NCI-H524 treated with DMSO at 0.1 percent for 48 hours (cell line): ENCODE results near the gene RBFOX2.

Experiments used
- DNase-seq: peaks from one replicate; lab custom pipeline; 2025; lab: John Stamatoyannopoulos, UW

Gene RBFOX2

DNA sequence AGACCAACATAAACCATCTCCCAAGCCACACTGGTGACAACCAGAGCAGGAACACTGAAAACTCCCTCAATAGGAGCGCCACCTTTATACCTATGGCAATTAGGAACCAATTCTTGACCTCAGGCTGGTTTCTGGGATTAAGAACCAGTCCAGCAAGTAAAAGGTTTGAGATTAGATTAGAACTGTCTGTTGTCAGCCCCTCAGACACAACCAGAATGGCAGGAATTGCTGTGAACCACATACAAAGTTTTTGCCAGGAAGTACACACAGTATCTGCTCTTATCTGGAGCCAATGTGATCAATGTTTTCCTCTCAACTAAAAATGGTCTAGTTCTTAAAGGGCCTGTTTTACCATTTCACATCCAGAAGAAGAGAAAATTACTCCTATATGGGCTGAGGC is 55.2 kb downstream of the RBFOX2 start:
- DNase-seq: no peak

DNA sequence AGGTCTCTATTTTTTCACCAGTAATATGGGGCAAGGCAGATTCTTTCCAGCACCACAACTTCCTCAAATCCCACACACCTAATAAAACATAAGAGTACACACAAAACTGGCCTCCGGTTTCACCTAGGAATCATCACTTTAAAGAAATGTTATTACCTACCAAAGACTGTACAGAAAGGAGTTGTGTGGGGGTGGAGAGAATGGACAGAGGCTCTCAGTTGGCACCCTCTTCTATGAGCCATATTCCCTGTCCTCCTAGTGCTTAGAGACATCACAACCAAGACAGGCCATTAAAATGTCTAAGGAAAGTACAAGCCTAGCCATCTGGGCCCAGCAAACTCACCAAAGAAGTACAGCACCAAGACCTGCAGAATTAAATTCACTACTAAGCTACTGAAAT is 56.1 kb downstream of the RBFOX2 start:
- DNase-seq: no peak

DNA sequence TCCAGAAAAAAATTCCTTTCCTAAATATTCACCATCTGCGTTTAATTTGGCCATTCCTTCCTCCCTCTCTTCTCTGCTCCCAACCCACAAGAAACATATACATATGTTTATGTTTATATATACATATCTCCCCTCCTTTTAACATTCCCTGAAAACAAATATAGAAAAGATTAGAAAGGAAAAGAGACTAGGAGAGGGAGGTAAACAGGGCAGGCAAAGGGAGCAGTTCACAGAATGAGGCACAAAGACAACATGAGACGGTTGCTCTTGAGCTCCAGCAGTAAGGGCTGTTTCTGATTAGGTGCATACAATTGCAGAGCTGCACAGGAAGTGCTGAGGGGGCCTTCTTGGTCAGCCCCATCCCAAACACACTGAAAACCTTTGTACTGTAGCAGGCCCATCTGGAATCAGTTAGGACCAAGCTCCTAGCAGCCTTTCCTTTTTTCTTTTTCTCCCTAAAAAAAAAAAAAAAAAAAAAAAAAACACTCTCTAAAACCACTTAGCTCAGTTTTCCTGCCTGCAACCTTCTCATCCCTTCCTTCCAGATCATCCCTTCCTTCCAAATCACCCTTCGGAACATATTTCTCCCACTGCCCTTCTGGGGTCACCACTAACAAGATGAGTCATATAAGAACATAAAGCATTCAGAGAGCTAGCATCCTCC is 57.0 kb downstream of the RBFOX2 start:
- DNase-seq: no peak

DNA sequence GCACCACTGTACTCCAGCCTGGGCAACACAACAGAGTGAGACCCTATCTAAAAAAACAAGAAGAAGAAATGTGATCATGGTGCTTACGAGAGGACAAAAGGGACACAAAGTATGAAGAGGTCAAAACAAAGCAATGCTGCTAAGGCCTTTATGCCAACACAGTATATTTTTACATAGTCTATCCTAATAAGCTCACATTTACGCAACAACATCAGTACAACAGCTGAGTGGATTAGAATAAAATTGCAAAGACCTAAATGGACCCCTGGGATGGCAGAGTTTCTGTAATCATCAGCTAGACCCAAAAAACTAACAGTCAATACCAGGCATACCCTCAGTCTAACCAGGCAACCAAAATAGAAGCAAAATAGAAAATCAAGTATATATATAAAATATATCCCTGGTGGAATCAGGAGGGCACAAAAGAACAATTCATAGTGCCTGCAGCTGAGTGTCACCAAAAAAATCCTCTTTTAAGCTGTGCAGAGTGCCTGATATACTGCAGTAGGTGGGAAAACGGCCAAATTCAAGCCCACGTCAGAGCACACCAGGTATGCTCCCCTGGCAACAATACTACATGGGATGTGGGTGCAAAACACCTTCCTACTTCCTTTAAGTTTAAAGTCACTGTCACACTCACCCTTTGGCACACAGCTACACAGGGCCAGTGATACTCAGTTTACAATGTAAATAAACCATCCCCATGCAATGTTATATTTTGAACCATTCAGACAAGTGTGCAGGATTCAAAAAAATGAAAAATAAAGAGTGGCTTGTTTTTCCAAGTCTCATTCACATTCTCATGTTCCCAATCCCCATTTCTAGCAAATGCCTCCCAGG is 57.8 kb downstream of the RBFOX2 start:
- DNase-seq: no peak

DNA sequence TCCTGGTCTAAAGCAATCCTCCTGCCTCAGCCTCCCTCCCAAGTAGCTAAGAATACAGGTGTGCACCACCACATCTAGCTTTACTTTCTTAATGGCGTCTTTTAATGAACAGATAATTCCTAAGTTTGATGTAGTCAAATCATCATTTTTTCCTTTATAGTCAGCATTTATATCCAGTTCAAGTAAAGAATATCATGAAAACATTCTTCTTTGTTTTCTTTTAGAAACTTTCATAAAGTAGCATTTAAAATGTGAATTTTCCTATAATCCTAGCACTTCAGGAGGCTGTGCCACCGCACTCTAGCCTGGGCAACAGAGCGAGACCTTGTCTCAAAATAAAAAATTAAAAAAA is 61.6 kb downstream of the RBFOX2 start:
- DNase-seq: no peak

DNA sequence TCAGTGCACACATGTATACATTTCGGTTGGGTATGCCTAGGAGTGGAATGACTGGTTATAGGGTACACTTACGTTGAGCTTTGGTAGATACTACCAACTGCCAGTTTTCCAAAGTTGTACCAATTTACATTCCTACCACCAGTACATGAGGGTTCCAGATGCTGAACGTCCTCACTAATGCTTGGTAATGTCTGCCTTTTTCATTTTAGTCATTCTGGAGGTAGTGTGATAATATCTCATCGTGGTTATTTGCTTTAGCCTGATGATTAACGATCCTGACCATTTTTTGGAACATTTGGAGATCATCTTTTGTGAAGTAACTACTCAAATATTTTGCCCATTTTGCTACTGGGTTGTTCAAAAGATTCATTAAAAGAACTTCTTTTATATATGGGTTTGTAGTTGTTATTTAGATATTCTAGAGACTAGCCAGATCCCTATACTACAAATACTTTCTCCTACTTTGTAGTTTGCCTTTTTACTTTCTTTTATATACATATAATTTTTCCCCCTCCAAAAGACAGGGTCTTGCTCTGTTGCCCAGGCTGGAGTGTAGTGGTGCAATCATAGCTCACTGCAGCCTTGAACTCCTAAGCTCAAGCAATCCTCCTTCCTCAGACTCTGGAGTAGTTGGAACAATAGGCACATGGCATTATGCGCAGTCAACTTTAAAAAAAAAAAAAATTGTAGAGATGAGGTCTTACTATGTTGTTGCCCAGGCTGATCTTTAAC is 62.1 kb downstream of the RBFOX2 start:
- no peak for DNase-seq

DNA sequence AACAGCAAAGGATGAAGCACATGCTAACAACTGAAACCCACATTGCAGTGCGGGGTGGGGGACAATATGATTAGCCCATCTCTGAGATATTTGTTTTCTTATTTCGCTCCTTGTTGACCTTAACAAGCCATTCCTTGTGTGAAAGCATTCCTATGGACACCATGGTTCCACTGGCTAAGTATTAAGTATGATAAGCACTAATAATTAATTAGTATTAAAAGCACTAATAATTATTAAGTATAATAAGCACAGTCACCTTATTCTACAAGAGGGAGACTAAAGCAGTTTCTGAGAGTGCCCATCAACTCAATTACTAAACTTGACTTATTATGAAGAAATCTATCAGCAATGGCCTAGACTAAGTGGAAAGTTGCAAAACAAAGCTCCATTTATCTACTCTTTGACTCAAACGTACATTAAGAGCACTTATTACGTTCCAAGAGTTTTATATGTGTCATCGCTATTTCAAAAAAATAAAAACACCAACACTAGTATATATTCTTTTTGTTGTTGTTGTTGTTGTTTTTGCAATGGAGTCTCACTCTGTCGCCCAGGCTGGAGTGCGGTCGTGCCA is 65.3 kb downstream of the RBFOX2 start:
- no peak for DNase-seq

DNA sequence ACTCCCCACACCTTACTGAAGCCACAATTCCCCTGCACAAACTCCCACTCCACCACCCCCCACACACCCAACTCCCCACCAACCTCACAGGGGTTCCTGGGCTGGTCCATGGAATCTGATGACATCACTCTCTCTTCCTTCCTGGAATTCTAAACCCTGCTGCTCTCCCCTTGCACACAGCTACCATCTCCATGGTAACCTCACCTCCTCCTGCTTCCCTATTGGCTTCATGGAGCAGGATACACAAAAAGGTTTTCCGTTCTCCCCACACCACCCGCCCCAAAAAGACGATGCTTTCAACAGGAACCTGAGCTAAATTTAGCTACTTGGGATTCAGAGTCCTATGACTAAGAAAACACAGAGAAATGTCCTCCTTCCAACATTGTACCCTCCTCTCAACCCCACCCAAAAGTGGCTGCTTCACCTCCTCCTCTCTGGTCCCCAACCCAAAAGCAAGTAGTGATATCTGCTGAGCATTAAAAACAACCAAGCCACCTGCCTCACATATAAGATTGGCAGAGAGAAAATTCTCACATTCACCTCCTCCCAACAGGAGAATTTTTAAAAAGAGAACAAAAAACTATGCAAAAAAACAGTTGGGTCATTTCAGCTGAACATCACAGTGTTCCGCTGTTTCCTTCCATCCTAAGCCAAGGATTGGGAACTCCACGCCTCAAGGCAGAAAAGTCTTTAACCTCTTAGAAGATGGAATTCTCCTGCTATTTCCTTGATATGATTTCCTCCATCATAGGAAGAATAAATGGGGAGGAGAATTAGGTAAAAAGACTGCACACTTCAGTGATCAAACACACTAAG is 66.9 kb downstream of the RBFOX2 start:
- DNase-seq: no peak

DNA sequence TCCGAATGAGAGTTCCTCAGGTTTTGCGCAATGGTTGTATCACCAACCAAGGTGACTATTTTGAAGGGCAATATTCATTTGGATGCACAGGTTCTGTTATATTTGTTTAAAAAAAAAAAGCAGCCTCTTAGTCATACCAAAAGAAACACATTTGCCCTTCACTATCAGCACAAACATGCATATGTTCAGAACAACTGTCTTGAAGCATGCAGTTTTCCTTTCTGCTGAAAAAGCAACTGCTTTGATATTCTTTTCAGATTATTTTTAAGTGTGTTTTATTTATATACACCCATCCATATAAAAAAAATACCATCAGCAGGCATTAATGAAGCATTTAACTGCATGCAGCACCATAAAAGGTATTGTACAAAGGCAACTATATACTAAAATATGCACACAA is 67.8 kb downstream of the RBFOX2 start:
- no peak for DNase-seq

DNA sequence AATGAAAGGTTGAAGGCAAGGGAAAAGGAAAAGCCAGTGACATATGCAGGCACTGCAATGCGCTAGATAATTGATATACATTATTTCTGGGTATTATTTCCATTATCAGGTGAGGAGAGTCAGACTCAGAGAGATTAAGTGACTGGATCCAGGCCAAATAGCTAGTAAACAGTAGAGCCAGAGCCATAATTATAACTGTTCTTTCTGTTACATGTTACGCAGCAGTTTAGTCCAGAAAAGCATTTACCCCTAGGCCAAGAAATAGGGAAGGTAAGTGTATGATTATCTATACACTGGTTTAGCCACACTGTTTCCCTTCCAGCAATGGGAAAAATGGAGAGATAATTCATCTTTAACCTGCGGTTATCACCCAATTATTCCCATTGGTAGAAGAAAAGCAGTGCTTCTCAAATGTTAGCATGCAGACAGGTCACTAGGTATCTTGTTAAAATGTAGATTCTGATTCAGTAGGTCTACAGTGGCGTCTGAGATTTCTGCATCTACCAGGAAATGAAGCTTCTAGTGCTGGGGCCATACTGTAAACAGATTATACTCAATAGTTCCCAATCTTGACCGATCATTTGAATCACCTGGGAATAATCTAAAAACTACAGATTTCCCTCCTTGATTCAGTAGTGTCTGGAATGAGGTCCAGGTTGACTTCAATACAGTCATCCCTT is 69.4 kb downstream of the RBFOX2 start:
- no peak for DNase-seq

DNA sequence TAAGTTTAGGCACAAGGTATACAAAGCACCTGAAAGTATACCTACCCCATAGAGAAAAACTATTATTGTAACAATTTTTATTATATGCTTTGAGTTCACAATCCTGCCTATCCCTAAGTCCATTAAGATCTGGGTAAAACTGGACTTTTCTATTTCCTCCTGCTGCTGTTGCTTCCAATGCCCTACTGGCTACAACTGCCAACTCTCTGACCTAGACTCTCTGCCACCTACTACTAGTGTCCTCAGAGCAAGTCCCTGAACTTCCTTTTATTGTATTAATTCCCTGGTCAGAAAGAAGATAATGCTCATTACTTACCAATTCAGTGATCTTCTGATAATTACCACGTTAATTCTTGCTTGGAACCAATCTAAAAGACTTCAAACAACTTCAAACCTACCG is 70.3 kb downstream of the RBFOX2 start:
- DNase-seq: no peak

DNA sequence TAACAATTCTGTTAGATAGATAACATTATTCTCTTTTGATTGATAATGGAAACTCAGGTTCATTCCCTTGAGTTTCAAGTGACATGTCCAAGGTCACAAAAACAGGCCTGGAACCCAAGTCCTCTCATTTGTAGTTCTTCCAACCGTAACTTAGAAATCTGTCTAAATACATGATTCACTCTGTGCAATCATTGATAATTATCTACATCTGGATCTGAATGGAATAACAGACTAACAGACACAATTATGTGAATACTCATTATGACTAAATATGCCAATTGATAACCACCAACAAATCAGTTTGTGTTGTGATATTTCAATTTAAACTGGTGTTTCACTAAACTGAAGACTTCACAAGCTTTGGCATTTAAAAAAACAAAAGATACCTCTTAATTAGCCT is 71.0 kb downstream of the RBFOX2 start:
- DNase-seq: no peak

DNA sequence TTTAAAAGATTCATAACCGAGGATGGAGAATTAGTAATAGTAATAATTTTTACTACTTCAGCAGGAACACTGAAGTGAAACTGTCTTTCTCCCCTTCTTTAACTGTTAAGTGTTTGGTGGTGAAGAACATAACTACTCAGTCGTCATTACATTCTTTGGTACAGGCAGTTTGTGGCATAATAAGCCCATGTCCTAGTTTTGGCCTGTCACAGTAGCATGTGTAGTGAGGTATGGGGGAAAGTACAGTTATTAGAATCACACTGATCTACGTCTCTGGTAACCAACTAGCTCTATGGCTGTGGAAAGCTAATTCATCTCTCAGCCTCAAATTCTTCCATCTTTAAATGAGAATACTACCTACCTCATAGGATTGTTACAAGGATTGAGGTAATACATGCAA is 71.8 kb downstream of the RBFOX2 start:
- no peak for DNase-seq

DNA sequence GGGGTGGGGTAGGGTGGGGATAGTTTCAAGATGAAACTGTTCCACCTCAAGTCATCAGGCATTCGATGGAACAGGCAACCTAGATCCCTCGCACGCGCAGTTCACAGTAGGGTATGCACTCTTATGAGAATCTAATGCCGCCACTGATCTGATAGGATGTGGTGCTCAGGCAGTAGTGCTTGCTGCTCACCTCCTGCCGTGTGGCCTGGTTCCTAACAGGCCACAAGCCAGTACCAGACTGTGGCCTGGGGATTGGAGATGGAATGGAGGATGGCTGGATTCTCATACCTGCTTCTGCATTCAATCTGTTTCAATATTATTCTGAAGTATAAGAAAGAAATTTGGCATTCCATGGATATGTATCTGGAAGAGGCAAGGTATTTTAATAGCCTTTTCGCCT is 73.1 kb downstream of the RBFOX2 start:
- DNase-seq: no peak

DNA sequence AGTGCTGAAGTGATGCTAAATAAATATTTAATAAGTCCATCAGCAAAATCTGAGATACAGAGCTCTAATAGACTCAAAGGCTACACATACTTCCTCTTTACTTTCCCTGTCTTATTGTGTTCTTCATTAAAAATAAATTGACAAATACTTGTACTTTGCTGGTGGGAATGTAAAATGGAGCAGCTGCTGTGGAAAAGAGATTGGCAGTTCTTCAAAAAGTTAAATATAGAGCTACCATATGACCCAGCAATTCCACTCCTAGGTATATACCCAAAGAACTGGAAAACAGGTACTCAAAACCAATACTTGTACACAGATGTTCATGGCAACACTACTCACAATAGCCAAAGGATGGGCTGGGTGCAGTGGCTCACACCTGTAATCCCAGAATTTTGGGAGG is 76.0 kb downstream of the RBFOX2 start:
- DNase-seq: no peak

DNA sequence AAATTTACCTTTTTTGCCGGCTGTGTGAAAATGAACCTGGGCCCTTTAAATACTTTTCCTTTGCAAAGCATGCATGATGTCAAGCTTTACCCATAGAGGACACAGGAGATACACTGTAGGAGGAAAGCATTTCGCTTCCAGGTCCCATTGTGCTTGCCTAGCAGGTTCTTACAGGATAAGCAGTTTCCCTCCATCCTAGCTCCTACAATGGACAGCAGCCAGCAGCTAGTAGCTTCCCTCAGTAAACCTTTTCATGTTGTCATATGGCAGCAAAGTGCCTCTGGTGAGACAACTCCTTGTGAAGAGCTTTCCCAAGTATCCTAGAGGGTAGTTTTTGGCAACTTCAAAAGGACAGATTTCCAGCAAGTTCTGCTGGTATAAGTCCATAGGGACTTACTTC is 78.4 kb downstream of the RBFOX2 start:
- DNase-seq: no peak

DNA sequence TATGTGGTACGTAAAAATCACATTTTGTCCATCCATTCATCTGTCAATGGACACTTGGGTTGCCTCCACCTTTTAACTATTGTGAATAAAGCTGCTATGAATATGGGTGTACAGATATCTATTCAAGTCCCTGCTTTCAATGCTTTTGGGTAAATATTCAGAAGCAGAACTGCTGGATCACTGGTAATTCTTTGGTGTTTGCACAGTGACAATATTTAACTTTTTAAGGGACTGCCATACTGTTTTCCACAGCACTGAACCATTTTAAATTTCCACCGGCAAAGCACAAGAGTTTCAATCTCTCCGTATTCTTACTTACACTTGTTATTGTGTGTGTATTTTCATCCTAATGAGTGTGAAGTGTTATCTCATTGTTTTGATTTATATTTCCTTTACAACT is 79.4 kb downstream of the RBFOX2 start:
- no peak for DNase-seq

DNA sequence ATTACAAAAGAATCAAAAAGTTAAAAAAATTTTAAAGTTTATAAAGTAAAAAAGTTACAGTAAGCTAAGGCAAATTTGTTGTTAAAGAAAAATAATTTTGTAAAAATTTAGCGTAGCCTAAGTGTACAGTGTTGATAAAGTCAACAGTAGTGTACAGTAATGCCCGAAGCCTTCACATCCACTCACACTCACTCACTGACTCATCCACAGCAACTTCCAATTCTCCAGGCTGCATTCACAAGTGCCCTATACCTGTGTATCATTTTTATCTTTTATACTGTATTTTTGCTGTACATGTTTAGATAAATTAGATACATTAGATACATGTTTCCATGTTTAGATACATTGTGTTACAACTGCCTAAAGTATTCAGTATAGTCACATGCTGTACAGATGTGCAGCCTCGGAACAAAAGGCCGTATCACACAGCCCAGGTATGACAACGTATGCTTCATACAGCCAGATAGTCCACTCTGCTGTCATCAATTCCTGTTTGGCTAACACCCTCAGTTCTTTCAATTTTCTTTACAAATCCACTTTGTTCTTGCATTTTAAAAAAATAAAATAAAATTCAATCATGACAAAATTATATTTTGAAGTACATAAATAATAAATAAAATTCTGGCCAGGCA is 80.7 kb downstream of the RBFOX2 start:
- no peak for DNase-seq

DNA sequence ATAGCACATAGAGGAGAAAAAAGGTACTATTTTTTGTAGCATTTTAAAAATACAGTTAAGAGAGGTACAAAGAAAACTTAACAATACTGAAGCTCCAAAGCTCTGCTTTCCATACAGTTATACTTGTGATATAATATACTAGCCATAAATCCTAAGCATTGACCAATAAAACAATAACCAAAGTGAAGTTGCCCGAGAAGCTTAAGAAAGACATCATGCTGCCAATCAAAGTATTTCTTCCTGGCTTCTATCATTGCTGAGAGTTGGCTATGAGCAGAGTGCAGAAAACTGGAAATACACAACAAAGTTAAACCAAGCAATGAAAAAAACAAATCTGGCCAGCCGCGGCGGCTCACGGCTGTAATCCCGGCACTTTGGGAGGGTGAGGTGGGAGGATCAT is 84.2 kb downstream of the RBFOX2 start:
- DNase-seq: no peak

DNA sequence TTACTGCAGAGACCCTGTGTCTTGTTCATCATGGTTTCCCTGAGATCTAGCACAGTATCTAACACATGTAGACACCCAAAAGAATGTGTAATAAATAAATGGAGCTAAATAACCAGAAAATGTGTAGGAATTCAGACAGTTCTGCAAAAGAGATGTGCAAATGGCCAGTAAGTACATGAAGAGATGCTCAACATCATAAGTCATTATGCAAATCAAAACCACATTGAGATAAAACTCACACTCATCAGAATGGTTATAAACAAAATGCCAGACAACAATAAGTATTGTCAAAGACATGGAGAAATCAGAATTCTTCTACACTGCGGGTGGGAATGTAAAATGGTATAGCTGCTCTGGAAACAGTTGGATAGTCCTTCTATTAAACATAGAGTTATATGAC is 88.5 kb downstream of the RBFOX2 start:
- no peak for DNase-seq

DNA sequence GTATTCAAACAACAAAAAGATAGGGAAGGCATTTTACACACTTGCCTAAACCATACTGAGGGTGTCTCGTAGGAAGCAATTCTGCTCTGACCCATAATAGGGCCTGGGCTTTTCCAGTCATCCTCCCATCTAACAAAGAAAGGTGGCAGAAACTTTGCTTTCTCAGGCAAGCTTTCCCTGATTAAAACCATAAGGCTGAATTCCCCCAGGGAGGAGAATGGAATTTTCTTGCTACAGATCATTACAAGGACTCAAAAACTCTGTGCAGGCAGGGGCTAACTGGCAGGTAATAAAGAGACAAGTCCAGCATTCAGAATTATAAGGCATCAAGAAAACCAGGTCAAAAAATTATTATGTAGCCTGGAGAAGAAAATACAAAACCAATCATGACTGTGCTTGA is 90.4 kb downstream of the RBFOX2 start:
- no peak for DNase-seq
